GOT3 (cell line): ENCODE data around the gene IDNK.

Source experiments
- DNase-seq: peaks from one replicate; lab custom pipeline; 2025; ENCODE audit warnings: mixed read lengths; lab: John Stamatoyannopoulos, UW

The IDNK gene

DNA sequence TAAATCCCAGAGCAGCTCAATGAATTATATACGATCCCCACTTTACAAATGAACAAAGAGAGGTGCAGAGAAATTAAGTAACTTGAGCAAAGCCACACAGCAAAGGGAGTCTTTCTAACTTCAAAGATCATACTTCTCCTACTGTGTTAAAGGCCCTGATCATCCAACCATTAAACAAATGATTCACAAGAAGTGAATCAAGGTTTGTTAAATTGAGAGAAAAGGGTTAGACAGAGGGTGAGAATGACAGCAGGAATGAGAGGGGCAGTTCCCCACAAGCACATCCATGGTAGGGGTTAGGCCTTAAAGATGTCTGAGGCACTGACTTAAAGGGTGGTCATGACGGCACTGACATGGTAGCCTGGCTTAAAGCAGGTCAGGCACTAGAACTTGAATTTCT is 10.7 kb downstream of the IDNK start:
- no peak for DNase-seq

DNA sequence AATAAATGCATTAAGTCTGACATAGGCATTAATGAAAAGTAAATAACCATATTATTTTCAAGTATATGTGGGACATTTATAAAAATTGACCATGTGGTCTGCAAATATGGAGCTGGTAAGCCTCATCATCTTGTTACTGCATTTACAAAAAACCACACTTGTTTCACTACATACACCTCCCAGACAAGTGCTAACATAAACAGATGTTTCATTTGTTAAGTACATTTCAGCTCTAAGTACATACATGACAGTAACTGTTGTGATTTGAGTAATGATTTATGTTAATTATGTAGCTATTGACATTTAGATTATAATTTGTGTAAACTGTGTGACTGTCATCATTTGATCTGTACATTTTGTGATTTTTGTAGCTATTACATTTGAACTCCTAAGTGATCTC is 13.9 kb downstream of the IDNK start:
- DNase-seq: no peak

DNA sequence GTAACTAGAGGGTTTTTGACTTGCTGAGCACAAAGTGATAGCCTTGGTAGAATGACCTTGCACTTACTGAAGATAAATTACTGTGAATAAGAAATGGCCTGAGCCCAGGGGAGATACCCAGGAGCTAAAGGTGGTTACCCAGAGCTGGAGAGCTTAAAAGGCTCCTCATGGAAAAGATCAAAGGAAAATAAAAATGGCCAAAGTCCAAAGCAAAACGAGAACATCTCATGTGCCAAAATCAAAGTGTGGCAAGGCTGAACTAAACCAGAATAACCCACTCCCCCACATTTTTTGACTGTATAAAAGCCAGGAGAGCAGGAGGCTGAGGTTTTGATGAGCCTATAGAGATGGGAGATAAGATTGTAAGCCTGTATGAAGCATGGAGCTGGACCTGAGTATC is 14.4 kb downstream of the IDNK start:
- no peak for DNase-seq

DNA sequence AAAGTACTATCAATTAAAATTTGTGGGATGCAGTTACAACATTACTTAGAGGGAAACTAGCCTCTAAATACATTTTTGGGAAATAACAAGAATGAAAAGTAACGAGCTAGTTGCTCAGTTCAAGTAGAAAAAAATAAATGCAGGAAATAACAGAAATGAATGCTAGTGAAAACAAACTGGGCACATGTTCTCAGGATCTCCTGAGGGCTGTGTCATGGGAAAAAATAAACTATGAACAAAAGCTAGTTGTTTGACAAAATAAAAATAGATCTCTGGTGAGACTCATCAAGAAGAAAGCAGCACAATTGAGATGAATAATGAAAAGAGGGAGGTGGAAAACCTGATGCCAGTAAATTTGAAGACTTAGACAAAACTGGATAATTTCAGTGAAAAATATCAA is 16.3 kb downstream of the IDNK start:
- no peak for DNase-seq

DNA sequence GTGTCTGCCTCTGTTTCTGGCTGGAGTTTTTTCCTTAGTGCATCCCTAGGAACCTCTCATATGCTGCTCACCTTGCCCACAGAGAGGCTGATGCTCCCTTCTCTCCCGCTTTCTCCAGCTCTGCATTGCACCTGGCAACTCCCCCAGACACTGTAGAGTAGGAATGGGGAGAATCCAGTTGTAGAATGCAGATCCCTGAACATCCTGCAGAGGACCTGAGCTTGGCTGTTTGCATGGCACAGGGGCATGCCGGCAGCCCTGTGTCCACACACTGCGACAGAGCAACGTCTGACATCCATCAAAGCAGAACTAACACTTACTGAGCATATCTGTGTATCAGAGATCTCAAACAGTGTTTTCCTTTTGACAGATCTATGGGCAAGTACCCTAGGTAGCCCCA is 19.9 kb downstream of the IDNK start:
- DNase-seq: no peak

DNA sequence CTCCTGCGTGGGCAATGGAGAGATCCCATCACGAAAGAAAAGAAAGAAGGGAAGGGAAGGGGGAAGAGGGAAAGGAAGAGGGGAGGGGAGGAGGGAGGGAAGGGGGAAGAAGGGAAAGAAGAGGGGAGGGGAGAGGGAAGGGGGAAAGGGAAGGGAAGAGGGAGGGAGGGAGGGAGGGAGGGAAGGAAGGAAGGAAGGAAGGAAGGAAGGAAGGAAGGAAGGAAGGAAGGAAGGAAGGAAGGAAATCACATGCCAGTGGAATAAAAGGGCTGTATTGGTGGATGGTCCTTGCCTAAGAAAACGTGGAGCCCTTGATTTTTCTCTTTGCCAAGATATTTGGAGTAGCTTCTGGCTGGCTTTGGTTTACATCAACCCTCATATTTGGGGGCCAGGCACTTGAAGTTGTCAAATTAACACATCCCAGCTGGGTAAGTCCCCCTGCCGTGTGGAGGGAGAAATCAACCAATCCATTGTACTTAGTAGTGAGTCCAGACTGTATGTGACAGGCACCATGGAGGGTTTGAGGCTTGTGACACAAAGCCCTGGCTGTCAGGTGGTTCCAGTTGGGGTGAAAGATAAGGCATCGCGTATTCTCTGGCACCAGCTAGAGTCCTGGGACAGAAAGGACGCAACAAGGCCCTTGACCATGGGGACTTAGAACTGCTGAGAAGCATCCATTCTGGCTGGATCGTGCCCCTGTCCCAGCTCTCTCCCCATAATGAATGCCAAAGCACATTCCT is 23.7 kb downstream of the IDNK start:
- no peak for DNase-seq

DNA sequence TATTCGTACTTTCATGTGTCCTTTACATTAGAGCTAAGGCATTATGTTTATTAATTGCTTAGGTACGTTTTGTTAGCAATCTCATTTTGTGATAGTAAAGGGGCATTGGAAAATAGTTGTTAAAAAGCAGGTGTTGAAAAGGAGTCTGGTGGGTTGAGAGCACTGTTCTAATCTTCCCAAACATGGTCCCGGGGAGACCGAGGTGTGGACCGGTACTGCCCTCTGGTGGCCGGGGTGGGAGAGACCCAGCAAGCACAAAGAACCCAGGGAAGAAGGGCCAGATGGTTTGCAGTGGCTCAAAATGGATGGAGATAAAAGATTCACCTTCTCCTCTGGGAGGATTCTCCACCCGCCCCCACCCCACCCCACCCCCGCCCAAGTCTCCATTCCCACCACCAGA is 26.1 kb downstream of the IDNK start:
- no peak for DNase-seq

DNA sequence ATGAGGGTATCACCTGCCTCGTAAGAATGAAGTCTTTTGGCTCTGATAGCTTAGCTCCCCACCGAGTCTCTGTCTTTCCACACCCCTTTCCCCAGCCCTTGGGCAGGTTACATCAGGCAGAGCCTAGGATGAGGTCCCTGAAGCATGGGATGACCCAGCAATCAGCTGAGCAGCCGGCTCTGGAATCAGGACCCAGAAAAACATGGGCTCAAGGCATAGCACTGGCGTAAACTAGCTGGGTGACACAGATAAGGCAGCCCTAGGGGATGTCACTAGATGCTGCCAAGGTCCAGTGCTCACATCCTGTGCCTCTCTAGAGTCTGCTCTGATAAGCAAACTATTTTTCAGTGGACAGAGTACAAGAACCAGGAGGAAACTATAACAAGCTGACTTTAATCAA is 26.6 kb downstream of the IDNK start:
- DNase-seq: no peak

DNA sequence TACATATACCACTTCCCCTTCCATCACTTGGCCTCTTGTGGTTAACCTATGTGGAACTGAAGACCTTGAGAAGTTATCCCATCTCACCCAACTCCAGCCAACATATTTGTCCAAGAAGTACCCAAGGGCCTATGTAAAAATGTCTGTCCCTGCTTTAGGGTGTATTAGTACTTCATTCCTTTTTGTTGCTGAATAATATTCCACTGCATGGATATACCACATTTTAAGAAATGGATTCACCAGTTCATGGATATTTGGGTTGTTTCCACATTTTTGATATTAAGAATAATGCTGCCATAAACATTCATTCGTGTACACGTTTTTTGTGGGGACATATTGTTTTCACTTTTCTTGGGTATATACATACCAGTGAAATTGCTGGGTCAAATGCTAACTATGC is 28.6 kb downstream of the IDNK start:
- no peak for DNase-seq

DNA sequence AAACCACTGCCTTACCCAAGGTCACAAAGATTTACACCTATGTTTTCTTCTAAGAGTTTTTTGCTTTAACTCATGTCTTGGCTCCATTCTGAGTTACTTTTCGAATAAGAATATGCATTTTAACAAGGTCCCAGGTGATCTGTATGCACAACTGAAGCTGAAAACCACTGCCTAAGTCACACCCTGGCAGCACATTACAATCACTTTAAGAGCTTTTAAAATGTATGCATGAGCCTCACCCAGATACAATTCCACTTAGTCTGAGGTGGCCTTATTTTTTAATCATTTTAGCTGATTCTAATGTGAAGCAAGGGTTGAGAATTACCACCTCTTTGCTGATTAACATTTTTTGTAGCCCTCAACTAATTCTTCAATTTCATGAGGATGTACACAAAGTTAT is 29.5 kb downstream of the IDNK start:
- no peak for DNase-seq

DNA sequence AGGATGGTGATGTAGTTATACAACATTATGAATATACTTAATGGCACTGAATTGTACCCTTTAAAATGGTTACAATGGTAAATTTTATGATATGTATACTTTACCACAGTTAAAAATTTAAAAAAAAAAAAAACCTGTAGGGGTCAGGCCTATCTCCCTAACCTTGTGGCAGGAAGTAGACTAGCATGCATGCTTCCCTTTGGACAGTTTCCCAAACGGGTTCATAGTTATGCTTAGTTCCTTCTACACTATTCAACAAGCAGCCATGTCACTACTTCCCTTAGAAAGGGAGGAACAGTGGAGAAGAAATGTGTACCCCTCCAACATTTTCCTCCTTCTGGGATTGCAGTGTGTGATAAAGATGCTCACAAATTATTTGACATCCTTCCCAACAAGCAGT is 32.5 kb downstream of the IDNK start:
- DNase-seq: no peak

DNA sequence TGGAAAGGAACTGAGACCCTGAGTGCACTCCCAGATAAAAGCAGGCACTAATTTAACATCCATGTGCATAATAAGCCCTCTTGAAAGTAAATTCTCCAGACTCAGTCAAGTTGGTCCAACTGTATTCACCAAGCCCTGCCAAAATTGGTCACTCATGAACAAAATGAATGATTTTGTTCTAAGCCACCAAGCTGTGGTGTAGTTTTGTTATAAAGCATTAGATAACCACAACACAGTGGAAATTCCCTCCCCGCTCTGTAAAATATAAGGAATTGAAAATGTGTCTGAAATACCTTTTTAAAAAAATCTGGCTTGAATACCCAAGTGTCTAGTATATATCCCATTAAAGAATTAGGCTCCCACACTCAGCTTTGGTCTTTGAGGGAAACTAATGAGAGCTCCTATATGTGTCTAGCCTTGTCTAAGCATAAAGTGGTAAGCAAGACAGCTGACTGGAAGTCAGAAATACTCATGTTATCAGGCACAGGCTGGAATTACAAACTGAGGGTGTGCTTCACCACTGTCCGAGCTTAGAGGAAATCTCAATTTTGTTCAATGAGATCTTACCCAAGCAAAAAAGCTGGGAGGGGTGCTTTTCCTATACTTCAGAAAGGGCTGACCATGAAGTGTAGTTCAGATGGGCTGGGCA is 33.2 kb downstream of the IDNK start:
- DNase-seq: no peak

DNA sequence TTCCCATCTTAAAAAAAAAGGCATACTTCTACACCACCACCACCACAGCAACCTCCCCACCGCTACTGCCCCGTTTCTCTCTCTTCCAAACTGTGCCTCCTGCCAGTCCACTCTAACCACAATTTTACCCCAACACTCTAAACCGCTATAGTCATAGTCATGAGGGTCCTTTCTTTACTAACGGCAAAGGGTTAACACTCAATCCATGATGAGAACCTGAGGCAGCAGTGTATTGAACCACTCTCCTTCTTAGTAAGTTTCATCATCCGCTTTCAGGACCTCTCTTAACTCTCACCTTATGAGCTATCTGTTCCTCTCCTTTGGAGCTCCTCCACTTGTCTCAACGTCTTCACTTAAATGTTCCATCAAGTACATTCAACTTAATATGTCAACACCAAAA is 34.0 kb downstream of the IDNK start:
- no peak for DNase-seq

DNA sequence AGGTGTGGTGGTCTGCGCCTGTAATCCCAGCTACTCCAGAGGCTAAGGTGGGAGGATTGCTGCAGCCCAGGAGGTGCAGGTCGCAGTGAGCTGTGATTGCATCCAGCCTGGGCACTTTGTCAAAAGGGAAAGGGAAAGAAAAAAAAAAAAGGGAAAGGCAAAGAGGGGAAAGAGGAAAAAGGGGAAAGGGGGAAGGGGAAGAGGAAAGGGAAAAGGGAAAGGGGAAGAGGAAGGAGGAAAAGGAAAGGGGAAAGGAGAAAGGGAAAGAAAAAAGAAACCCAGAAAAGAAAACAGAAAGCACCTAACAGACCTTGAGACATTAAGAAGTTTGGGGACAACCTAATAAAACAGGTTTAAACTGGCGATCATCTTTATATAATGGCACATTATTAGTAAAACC is 40.0 kb downstream of the IDNK start:
- DNase-seq: no peak

DNA sequence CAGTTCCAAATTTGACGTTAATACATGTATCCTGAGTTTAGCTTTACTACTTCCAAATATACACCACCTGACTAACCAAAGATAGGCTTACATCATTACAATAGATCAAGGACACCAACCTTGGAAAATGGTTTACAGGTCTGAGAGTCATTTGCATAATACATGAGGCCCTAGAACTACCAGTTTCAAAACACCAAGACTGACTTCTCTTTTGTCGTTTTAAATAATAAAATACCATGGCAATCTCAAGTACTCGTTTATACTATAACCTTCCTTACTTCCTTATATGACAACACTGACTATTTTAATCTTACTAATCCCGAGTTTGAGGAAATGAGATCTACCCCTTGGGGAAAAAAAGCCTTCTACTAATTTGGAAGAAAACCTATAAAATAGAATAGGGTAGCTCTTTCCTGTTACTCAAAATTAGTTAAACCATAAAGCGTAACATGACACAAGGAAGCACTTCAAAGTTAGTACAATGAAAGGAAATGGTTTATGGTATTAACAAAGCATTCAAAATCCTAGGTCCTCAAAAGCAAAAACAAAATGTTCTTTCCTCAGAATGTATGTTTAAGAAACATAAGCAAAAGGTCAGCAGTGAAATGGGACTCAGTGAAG is 42.7 kb downstream of the IDNK start:
- DNase-seq: no peak

DNA sequence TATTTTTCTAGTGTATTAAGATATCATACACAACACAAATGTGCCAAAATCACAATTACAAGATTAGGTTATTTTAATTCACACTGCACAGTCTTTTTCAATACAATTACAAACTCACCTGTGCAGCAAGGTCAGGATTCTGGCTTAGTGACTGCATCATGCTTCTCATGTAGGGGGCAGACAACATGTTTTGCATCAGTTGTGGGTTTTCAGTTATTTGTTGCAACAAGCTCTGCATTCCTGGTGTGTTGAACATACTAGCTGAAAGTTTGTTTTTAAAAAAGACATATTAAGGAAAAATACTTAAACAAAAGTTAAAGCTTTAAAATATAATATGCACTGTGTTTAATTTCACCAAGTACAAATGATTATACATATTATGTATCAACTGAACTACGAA is 46.1 kb downstream of the IDNK start:
- no peak for DNase-seq

DNA sequence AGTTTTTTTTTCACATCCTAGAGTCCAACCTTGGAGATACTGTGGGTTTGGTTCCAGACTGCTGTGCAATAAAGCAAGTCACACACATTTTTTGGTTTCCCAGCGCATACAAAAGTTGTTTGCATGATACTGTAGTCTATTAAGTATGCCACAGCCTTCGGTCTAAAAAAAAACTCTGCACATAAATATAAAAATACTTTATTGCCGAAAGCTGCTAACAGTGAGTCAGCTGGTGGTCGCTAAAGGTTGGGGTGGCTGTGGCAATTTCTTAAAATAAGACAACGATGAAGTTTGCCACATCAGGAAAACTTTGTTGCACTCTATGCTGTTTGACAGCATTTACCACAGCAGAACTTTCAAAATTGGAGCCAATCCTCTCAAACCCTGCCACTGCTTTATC is 47.4 kb downstream of the IDNK start:
- no peak for DNase-seq

DNA sequence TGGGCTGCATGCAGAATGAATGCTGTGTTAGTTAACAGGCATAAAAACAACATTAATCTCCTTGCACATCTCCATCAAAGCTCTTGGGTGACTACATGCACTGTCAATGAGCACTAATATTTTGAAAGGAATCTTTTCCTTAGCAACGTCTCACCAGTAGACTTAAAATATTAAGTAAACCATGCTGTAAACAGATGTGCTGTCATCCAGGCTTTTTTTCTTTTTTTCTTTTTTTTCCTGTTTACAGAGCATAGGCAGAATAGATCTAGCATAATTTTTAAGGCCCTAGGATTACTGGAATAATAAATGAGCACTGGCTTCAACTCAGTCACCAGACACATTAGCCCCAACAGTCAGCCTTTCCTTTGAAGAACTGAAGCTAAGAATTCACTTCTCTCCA is 48.5 kb downstream of the IDNK start:
- no peak for DNase-seq

DNA sequence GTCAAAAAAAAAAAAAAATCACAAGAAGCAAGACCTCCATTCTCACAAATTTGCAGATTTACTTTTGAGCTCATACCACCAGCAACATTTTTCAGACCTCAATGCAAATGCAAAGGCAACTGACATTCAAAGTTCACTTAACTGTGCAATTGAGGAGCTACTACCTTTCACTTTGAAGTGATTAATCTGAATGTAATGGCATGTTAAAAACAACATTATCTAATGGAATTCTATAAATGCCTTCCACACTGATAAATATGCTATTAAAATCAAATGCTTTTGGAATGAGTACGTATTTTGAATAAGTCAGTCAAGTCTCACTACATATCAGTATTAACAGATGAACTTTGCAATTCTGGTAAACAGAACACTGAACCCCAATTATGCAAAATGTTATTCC is 52.5 kb downstream of the IDNK start:
- DNase-seq: no peak

DNA sequence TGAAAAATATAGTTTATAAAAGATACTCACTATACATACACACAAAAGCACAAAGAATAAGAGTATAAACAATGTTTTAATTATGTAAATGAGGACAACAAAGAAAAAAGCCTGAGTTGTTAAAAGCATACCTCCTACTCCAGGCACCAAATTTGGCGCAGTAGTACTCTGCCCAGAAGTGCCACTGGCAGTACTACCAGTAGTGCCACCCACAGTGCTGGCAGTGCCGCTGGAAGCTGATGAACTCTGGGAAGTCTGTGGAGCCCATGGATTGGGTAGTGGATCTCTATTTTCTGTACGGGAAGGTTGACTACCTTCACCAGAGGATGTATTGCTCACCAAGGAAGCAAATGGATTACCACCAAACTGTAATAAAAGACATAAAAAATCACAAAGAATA is 54.7 kb downstream of the IDNK start:
- DNase-seq: no peak

DNA sequence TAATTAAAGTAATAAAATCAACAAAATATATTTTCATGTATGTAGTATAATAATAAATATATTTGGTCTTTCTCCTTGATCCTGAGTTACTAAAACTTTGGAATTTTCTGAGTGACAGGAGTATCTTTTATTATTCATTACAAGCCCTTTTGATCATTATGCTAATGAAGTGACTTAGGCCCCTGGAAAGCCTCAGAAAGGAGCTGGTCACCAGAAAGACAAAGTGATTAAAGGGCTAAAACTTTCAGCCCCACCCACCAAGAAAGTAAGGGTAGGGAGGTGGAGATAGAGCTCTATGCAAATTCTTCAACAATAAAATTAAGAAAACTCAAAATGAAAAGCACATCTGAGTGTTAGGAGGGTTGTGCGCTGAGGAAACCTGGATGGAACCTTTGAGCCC is 57.3 kb downstream of the IDNK start:
- no peak for DNase-seq

DNA sequence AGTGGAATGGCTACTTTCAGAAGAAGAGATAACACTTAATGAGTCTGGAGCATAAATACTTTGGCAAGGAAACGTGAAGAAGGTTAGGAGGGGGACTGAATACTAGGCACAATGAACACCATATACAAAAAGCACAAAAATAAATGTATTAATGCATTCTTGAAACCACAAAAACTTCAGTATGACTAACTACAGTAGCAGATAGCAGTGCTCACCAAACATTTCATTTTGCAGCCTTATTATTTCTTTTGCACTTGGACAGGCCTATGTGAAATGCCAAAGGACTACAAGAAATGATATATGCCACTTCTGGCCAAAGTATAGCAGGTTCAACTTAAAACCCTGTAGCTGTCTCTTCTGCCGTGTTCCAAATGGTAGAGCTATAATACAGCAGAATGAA is 58.5 kb downstream of the IDNK start:
- no peak for DNase-seq

DNA sequence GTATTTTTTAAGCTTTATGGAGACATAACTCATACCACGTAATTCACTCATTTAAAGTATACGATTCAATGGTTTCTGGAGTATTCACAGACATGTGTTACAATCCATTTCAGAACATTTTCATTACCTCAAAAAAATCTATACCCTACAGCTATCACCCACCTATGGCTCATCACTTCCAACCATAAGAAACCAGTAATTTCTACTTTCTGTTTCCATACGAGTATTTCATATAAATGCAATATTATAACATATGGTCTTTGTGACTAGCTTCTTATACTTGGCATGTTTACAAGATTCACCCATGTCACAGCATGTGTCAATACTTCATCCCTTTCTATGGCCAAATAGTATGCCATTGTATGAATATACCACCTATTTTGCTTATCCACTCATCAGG is 66.0 kb downstream of the IDNK start:
- no peak for DNase-seq

DNA sequence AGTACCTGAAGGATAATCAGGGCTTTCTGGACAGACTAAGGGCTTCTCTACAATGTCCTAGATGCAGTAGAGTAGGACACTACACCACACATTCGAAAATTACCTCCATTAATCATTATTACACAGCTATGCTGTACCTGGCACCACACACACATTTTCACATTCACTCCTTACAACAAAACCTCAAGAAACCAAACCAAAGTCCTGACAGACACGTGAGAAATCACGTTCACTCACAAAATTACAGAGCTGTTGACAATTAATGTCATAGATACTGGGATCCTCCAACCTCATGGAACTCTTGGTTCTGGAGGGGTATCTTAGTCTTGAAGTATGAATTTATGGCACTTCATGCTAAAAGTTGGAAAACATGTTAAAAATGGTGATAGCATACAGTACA is 68.5 kb downstream of the IDNK start:
- DNase-seq: no peak
